Activated T-helper 1 cell treated with anti-CD3 and anti-CD28 coated beads, Interleukin-12 subunit alpha, Interleukin-12 subunit beta, Interleukin-2, Interleukin-4 antibody, amounts not matched to agents 30 ng/mL and 10 ng/mL and 1 ng/mL, durations not matched to agents 14 hours and 24 hours and 36 hours (primary cell): Measurements from ENCODE around the gene NRG2. TPM values are rescaled to one million over a fixed set of nuclear protein-coding genes. Genes with fewer than 3 reads are reported as not detected.

Source experiments
- DNase-seq: peaks from one replicate; pipeline ENCODE4 v3.0.0; 2021; ENCODE audit warnings: low spot score
- H3K27ac Mint-ChIP-seq: one replicate; pipeline ENCODE4 v1.8.0; 2021; ENCODE audit warnings: mild to moderate bottlenecking, mixed read lengths
- H3K27me3 Mint-ChIP-seq: one replicate; pipeline ENCODE4 v1.8.0; 2022; ENCODE audit warnings: mild to moderate bottlenecking, moderate library complexity, mixed read lengths; ENCODE audit not compliant: insufficient read depth
- H3K36me3 Mint-ChIP-seq: one replicate; pipeline ENCODE4 v1.8.0; 2021; ENCODE audit warnings: low read depth, mixed read lengths
- H3K4me1 Mint-ChIP-seq: one replicate; pipeline ENCODE4 v1.8.0; 2021; ENCODE audit warnings: low read depth, mixed read lengths
- H3K4me3 Mint-ChIP-seq: one replicate; pipeline ENCODE4 v1.8.0; 2021; ENCODE audit warnings: mild to moderate bottlenecking, moderate library complexity, mixed read lengths
- H3K9me3 Mint-ChIP-seq: one replicate; pipeline ENCODE4 v1.8.0; 2021; ENCODE audit warnings: mixed read lengths
- intact Hi-C: fragments of 100-400 bp; cut with micrococcal nuclease; formaldehyde crosslinking; loops from one replicate; pipeline ENCODE4 v1.15.1; 2024
- total RNA-seq: library from RNA; stranded (reverse); gene quantifications from 2 replicates; pipeline ENCODE4 v1.2.3, GENCODE V29; 2022

NRG2 gene
- total RNA-seq, 1 donor from 2014 or later, result 0.08 TPM

GRCh38 chr5:139995929-139996328, 47.2 kb downstream of the NRG2 start:
- intact Hi-C loops, result no loop called here
- no peak overlapping the region for H3K4me3 Mint-ChIP-seq

GRCh38 chr5:139994234-139994633, 48.9 kb downstream of the NRG2 start:
- no peaks in the 10 kb centered on the region for H3K9me3 Mint-ChIP-seq
- H3K4me1 Mint-ChIP-seq, result no peaks in the 10 kb centered on the region
- no peaks in the 10 kb centered on the region for H3K36me3 Mint-ChIP-seq
- peaks cover 21% of the 10 kb centered on the region for H3K27me3 Mint-ChIP-seq
- intact Hi-C loops, result no loop called here
- H3K27ac Mint-ChIP-seq, result no peak overlapping the region
- no peak overlapping the region for H3K4me3 Mint-ChIP-seq
- DNase-seq, result no peak

More at GRCh38 chr5:139995929-139996328, 47.2 kb downstream of the NRG2 start:
- no peak for DNase-seq
- peaks cover 28% of the 10 kb centered on the region for H3K27me3 Mint-ChIP-seq
- H3K27ac Mint-ChIP-seq, result no peak overlapping the region
- H3K9me3 Mint-ChIP-seq, result no peaks in the 10 kb centered on the region
- no peaks in the 10 kb centered on the region for H3K4me1 Mint-ChIP-seq
- H3K36me3 Mint-ChIP-seq, result no peaks in the 10 kb centered on the region

- intact Hi-C loops, result no loop called here
- no peaks in the 10 kb centered on the region for H3K4me1 Mint-ChIP-seq
- no peaks in the 10 kb centered on the region for H3K36me3 Mint-ChIP-seq
- H3K4me3 Mint-ChIP-seq, result no peak overlapping the region
- no peak overlapping the region for H3K27ac Mint-ChIP-seq
- H3K9me3 Mint-ChIP-seq, result no peaks in the 10 kb centered on the region
- DNase-seq, result no peak
- peaks cover 7% of the 10 kb centered on the region for H3K27me3 Mint-ChIP-seq
Measured at GRCh38 chr5:139985733-139986132, 57.4 kb downstream of the NRG2 start.

- DNase-seq, result no peak
- H3K4me3 Mint-ChIP-seq, result no peak overlapping the region
- no peaks in the 10 kb centered on the region for H3K36me3 Mint-ChIP-seq
- H3K4me1 Mint-ChIP-seq, result no peaks in the 10 kb centered on the region
- H3K27ac Mint-ChIP-seq, result no peak overlapping the region
- intact Hi-C loops, result no loop called here
- H3K27me3 Mint-ChIP-seq, result peaks cover 7% of the 10 kb centered on the region
- no peaks in the 10 kb centered on the region for H3K9me3 Mint-ChIP-seq
Measured at GRCh38 chr5:139985290-139985689, 57.8 kb downstream of the NRG2 start.

GRCh38 chr5:139984816-139985215, 58.3 kb downstream of the NRG2 start:
- Mint-ChIP-seq H3K9me3 (no peaks in the 10 kb centered on the region), H3K4me1 (no peaks in the 10 kb centered on the region)
- intact Hi-C loops, result no loop called here

GRCh38 chr5:139982975-139983240, 60.2 kb downstream of the NRG2 start:
- Mint-ChIP-seq H3K4me3 (no peak overlapping the region), H3K4me1 (no peaks in the 10 kb centered on the region), H3K9me3 (no peaks in the 10 kb centered on the region), H3K27me3 (peaks cover 4% of the 10 kb centered on the region), H3K27ac (no peak overlapping the region), H3K36me3 (no peaks in the 10 kb centered on the region)
- intact Hi-C loops, result no loop called here
- no peak for DNase-seq

More at GRCh38 chr5:139984816-139985215, 58.3 kb downstream of the NRG2 start:
- Mint-ChIP-seq H3K36me3 (no peaks in the 10 kb centered on the region), H3K27ac (no peak overlapping the region), H3K4me3 (no peak overlapping the region), H3K27me3 (peaks cover 8% of the 10 kb centered on the region)
- DNase-seq, result no peak

- no peaks in the 10 kb centered on the region for H3K9me3 Mint-ChIP-seq
- H3K36me3 Mint-ChIP-seq, result no peaks in the 10 kb centered on the region
- no peak for DNase-seq
- no peak overlapping the region for H3K4me3 Mint-ChIP-seq
- no peaks in the 10 kb centered on the region for H3K4me1 Mint-ChIP-seq
- intact Hi-C loops, result no loop called here
- no peak overlapping the region for H3K27ac Mint-ChIP-seq
- peaks cover 6% of the 10 kb centered on the region for H3K27me3 Mint-ChIP-seq
Measured at GRCh38 chr5:139982157-139982974, 60.7 kb downstream of the NRG2 start.

GRCh38 chr5:139980765-139981164, 62.3 kb downstream of the NRG2 start:
- no peak overlapping the region for H3K4me3 Mint-ChIP-seq
- H3K36me3 Mint-ChIP-seq, result no peaks in the 10 kb centered on the region
- H3K27me3 Mint-ChIP-seq, result peaks cover 8% of the 10 kb centered on the region
- no peak for DNase-seq
- intact Hi-C loops, result no loop called here
- no peak overlapping the region for H3K27ac Mint-ChIP-seq
- no peaks in the 10 kb centered on the region for H3K9me3 Mint-ChIP-seq
- H3K4me1 Mint-ChIP-seq, result no peaks in the 10 kb centered on the region

- Mint-ChIP-seq H3K9me3 (no peaks in the 10 kb centered on the region), H3K4me3 (no peak overlapping the region), H3K27me3 (peaks cover 8% of the 10 kb centered on the region), H3K36me3 (no peaks in the 10 kb centered on the region), H3K27ac (no peak overlapping the region), H3K4me1 (no peaks in the 10 kb centered on the region)
- intact Hi-C loops, result no loop called here
- DNase-seq, result no peak
Measured at GRCh38 chr5:139979943-139980342, 63.2 kb downstream of the NRG2 start.

- intact Hi-C loops, result no loop called here
- Mint-ChIP-seq H3K9me3 (no peaks in the 10 kb centered on the region), H3K4me1 (no peaks in the 10 kb centered on the region), H3K27ac (no peak overlapping the region), H3K36me3 (no peaks in the 10 kb centered on the region), H3K27me3 (peaks cover 6% of the 10 kb centered on the region), H3K4me3 (no peak overlapping the region)
- no peak for DNase-seq
Measured at GRCh38 chr5:139979518-139979917, 63.6 kb downstream of the NRG2 start.

- no peaks in the 10 kb centered on the region for H3K9me3 Mint-ChIP-seq
- intact Hi-C loops, result no loop called here
- H3K27me3 Mint-ChIP-seq, result peaks cover 11% of the 10 kb centered on the region
- no peaks in the 10 kb centered on the region for H3K4me1 Mint-ChIP-seq
- no peak overlapping the region for H3K4me3 Mint-ChIP-seq
- H3K36me3 Mint-ChIP-seq, result no peaks in the 10 kb centered on the region
- DNase-seq, result no peak
- no peak overlapping the region for H3K27ac Mint-ChIP-seq
Measured at GRCh38 chr5:139976703-139977102, 66.4 kb downstream of the NRG2 start.

GRCh38 chr5:139975942-139976341, 67.2 kb downstream of the NRG2 start:
- H3K9me3 Mint-ChIP-seq, result no peaks in the 10 kb centered on the region

GRCh38 chr5:139975306-139975705, 67.8 kb downstream of the NRG2 start:
- H3K27me3 Mint-ChIP-seq, result peaks cover 14% of the 10 kb centered on the region
- DNase-seq, result no peak

More at GRCh38 chr5:139975942-139976341, 67.2 kb downstream of the NRG2 start:
- DNase-seq, result no peak
- no peaks in the 10 kb centered on the region for H3K4me1 Mint-ChIP-seq
- no peak overlapping the region for H3K27ac Mint-ChIP-seq
- intact Hi-C loops, result no loop called here
- no peak overlapping the region for H3K4me3 Mint-ChIP-seq
- peaks cover 14% of the 10 kb centered on the region for H3K27me3 Mint-ChIP-seq
- no peaks in the 10 kb centered on the region for H3K36me3 Mint-ChIP-seq

GRCh38 chr5:139974661-139975060, 68.4 kb downstream of the NRG2 start:
- Mint-ChIP-seq H3K9me3 (no peaks in the 10 kb centered on the region), H3K36me3 (no peaks in the 10 kb centered on the region), H3K4me1 (no peaks in the 10 kb centered on the region), H3K27ac (no peak overlapping the region), H3K4me3 (no peak overlapping the region), H3K27me3 (peaks cover 15% of the 10 kb centered on the region)
- no peak for DNase-seq
- intact Hi-C loops, result no loop called here

More at GRCh38 chr5:139975306-139975705, 67.8 kb downstream of the NRG2 start:
- intact Hi-C loops, result no loop called here
- no peaks in the 10 kb centered on the region for H3K9me3 Mint-ChIP-seq
- no peak overlapping the region for H3K27ac Mint-ChIP-seq
- no peak overlapping the region for H3K4me3 Mint-ChIP-seq
- H3K36me3 Mint-ChIP-seq, result no peaks in the 10 kb centered on the region
- no peaks in the 10 kb centered on the region for H3K4me1 Mint-ChIP-seq
